Measurements from ENCODE around the gene UBE2QL1. TPM values are rescaled to one million over a fixed set of nuclear protein-coding genes. Genes with fewer than 3 reads are reported as not detected.

Gene UBE2QL1
- total RNA-seq, 2 experiments from 2014 or later, result not detected

- Mint-ChIP-seq H3K36me3 (no peaks in the 10 kb centered on the region), H3K4me1 (ENCODE audit: low read depth) (no peaks in the 10 kb centered on the region), H3K9me3 (no peaks in the 10 kb centered on the region), H3K4me3 (no peak overlapping the region), H3K27ac (no peak overlapping the region), H3K27me3 (peaks cover 13% of the 10 kb centered on the region)
- CTCF ChIA-PET, result no interaction called here
- intact Hi-C loops (cut with micrococcal nuclease), result no loop called here
- POLR2A ChIA-PET, result no interaction called here
- DNase-seq, result no peak
Measured at GRCh38 chr5:6464441-6464840, 15.8 kb downstream of the UBE2QL1 start.

- CTCF ChIA-PET, result no interaction called here
- Mint-ChIP-seq H3K4me3 (no peak overlapping the region), H3K9me3 (peaks cover under 1% of the 10 kb centered on the region), H3K36me3 (no peaks in the 10 kb centered on the region), H3K27ac (no peak overlapping the region), H3K4me1 (ENCODE audit: low read depth) (no peaks in the 10 kb centered on the region), H3K27me3 (peaks cover 18% of the 10 kb centered on the region)
- POLR2A ChIA-PET, result no interaction called here
- DNase-seq, result no peak
- intact Hi-C loops (cut with micrococcal nuclease), result no loop called here
Measured at GRCh38 chr5:6465831-6466790, 17.5 kb downstream of the UBE2QL1 start.

- Mint-ChIP-seq H3K4me3 (no peak overlapping the region), H3K36me3 (no peaks in the 10 kb centered on the region), H3K27ac (no peak overlapping the region), H3K27me3 (peaks cover 16% of the 10 kb centered on the region), H3K4me1 (ENCODE audit: low read depth) (no peaks in the 10 kb centered on the region), H3K9me3 (peaks cover 4% of the 10 kb centered on the region)
- ChIA-PET POLR2A (interaction anchor here (0.6 kb wide), 1 partner anchor 9 kb away, joined by 3 read pairs; no protein-coding TSS in a partner anchor), CTCF (no interaction called here)
- no peak for DNase-seq
- intact Hi-C loops (cut with micrococcal nuclease), result no loop called here
Measured at GRCh38 chr5:6466975-6467567, 18.4 kb downstream of the UBE2QL1 start.

- peaks cover 16% of the 10 kb centered on the region for H3K27me3 Mint-ChIP-seq
- H3K4me3 Mint-ChIP-seq, result no peak overlapping the region
- H3K36me3 Mint-ChIP-seq, result no peaks in the 10 kb centered on the region
- H3K4me1 Mint-ChIP-seq (ENCODE audit: low read depth), result no peaks in the 10 kb centered on the region
- peaks cover 4% of the 10 kb centered on the region for H3K9me3 Mint-ChIP-seq
- no peak for DNase-seq
- POLR2A ChIA-PET, result interaction anchor here (0.6 kb wide), 1 partner anchor 9 kb away, joined by 3 read pairs; no protein-coding TSS in a partner anchor
- intact Hi-C loops (cut with micrococcal nuclease), result no loop called here
- H3K27ac Mint-ChIP-seq, result no peak overlapping the region
- CTCF ChIA-PET, result no interaction called here
Measured at GRCh38 chr5:6467591-6467990, 18.9 kb downstream of the UBE2QL1 start.

- intact Hi-C loops (cut with micrococcal nuclease), result no loop called here
- no peak overlapping the region for H3K4me3 Mint-ChIP-seq
- H3K27me3 Mint-ChIP-seq, result peaks cover 20% of the 10 kb centered on the region
- no peaks in the 10 kb centered on the region for H3K36me3 Mint-ChIP-seq
- H3K4me1 Mint-ChIP-seq (ENCODE audit: low read depth), result no peaks in the 10 kb centered on the region
- H3K27ac Mint-ChIP-seq, result no peak overlapping the region
- CTCF ChIA-PET, result no interaction called here
- no peak for DNase-seq
- H3K9me3 Mint-ChIP-seq, result peaks cover 4% of the 10 kb centered on the region
- POLR2A ChIA-PET, result no interaction called here
Measured at GRCh38 chr5:6468104-6468503, 19.4 kb downstream of the UBE2QL1 start.

GRCh38 chr5:6468870-6469269 is 20.2 kb downstream of the UBE2QL1 start:
- Mint-ChIP-seq H3K4me3 (no peak overlapping the region), H3K4me1 (ENCODE audit: low read depth) (no peaks in the 10 kb centered on the region), H3K27ac (no peak overlapping the region), H3K27me3 (peaks cover 20% of the 10 kb centered on the region), H3K36me3 (no peaks in the 10 kb centered on the region), H3K9me3 (peaks cover 4% of the 10 kb centered on the region)
- POLR2A ChIA-PET, result no interaction called here
- CTCF ChIA-PET, result no interaction called here
- intact Hi-C loops (cut with micrococcal nuclease), result no loop called here
- DNase-seq, result no peak

- ChIA-PET POLR2A (no interaction called here), CTCF (no interaction called here)
- Mint-ChIP-seq H3K4me1 (ENCODE audit: low read depth) (no peaks in the 10 kb centered on the region), H3K27ac (no peak overlapping the region), H3K4me3 (no peak overlapping the region), H3K36me3 (no peaks in the 10 kb centered on the region), H3K27me3 (peaks cover 20% of the 10 kb centered on the region), H3K9me3 (peaks cover 4% of the 10 kb centered on the region)
- DNase-seq, result no peak
- intact Hi-C loops (cut with micrococcal nuclease), result no loop called here
Measured at GRCh38 chr5:6469836-6470235, 21.2 kb downstream of the UBE2QL1 start.

- ChIA-PET POLR2A (no interaction called here), CTCF (no interaction called here)
- intact Hi-C loops (cut with micrococcal nuclease), result no loop called here
- no peak overlapping the region for H3K27ac Mint-ChIP-seq
- no peak overlapping the region for H3K4me3 Mint-ChIP-seq
- H3K27me3 Mint-ChIP-seq, result peaks cover 20% of the 10 kb centered on the region
- H3K4me1 Mint-ChIP-seq (ENCODE audit: low read depth), result no peaks in the 10 kb centered on the region
- DNase-seq, result no peak
- H3K36me3 Mint-ChIP-seq, result no peaks in the 10 kb centered on the region
- peaks cover 4% of the 10 kb centered on the region for H3K9me3 Mint-ChIP-seq
Measured at GRCh38 chr5:6470672-6471071, 22.0 kb downstream of the UBE2QL1 start.

- intact Hi-C loops (cut with micrococcal nuclease), result no loop called here
- CTCF ChIA-PET, result no interaction called here
- H3K27me3 Mint-ChIP-seq, result peaks cover 20% of the 10 kb centered on the region
Measured at GRCh38 chr5:6471252-6471651, 22.6 kb downstream of the UBE2QL1 start.

GRCh38 chr5:6472792-6473191 is 24.1 kb downstream of the UBE2QL1 start:
- CTCF ChIA-PET, result no interaction called here
- no peak overlapping the region for H3K4me3 Mint-ChIP-seq

More at GRCh38 chr5:6471252-6471651, 22.6 kb downstream of the UBE2QL1 start:
- no peak overlapping the region for H3K27ac Mint-ChIP-seq
- H3K36me3 Mint-ChIP-seq, result no peaks in the 10 kb centered on the region
- H3K9me3 Mint-ChIP-seq, result peaks cover 4% of the 10 kb centered on the region
- DNase-seq, result no peak
- POLR2A ChIA-PET, result no interaction called here
- H3K4me3 Mint-ChIP-seq, result no peak overlapping the region
- no peaks in the 10 kb centered on the region for H3K4me1 Mint-ChIP-seq (ENCODE audit: low read depth)

GRCh38 chr5:6473284-6473683 is 24.6 kb downstream of the UBE2QL1 start:
- POLR2A ChIA-PET, result no interaction called here
- Mint-ChIP-seq H3K9me3 (peaks cover 4% of the 10 kb centered on the region), H3K27ac (no peak overlapping the region), H3K4me3 (no peak overlapping the region), H3K4me1 (ENCODE audit: low read depth) (no peaks in the 10 kb centered on the region), H3K36me3 (no peaks in the 10 kb centered on the region), H3K27me3 (peaks cover 25% of the 10 kb centered on the region)
- CTCF ChIA-PET, result no interaction called here
- DNase-seq, result no peak
- intact Hi-C loops (cut with micrococcal nuclease), result no loop called here

More at GRCh38 chr5:6472792-6473191, 24.1 kb downstream of the UBE2QL1 start:
- no peaks in the 10 kb centered on the region for H3K4me1 Mint-ChIP-seq (ENCODE audit: low read depth)
- POLR2A ChIA-PET, result no interaction called here
- no peak overlapping the region for H3K27ac Mint-ChIP-seq
- DNase-seq, result no peak
- no peaks in the 10 kb centered on the region for H3K36me3 Mint-ChIP-seq
- H3K9me3 Mint-ChIP-seq, result peaks cover 4% of the 10 kb centered on the region
- H3K27me3 Mint-ChIP-seq, result peaks cover 29% of the 10 kb centered on the region
- intact Hi-C loops (cut with micrococcal nuclease), result no loop called here

GRCh38 chr5:6475626-6476312 is 27.1 kb downstream of the UBE2QL1 start:
- no peaks in the 10 kb centered on the region for H3K4me1 Mint-ChIP-seq (ENCODE audit: low read depth)
- CTCF ChIA-PET, result no interaction called here
- intact Hi-C loops (cut with micrococcal nuclease), result no loop called here
- POLR2A ChIA-PET, result no interaction called here
- H3K36me3 Mint-ChIP-seq, result no peaks in the 10 kb centered on the region
- H3K27ac Mint-ChIP-seq, result no peak overlapping the region
- peaks cover 21% of the 10 kb centered on the region for H3K27me3 Mint-ChIP-seq
- H3K4me3 Mint-ChIP-seq, result no peak overlapping the region
- H3K9me3 Mint-ChIP-seq, result peaks cover 4% of the 10 kb centered on the region
- DNase-seq, result no peak

Data from activated CD4-positive, alpha-beta memory T cell treated with anti-CD3 and anti-CD28 coated beads for 36 hours (primary cell).